HG03045 (cell line): ENCODE results near the gene APBB1.

Source experiments
- ATAC-seq: cut with Tn5 transposase; IDR thresholded peaks from one replicate; pipeline ENCODE4 v1.9.1; 2021; ENCODE audit warnings: mild to moderate bottlenecking, moderate library complexity; ENCODE audit not compliant: unreplicated experiment

The APBB1 gene

GRCh38 chr11:6418557-6419008 is 311 bp downstream of the APBB1 start:
- no peak for ATAC-seq

- ATAC-seq: no peak
Observed at GRCh38 chr11:6417907-6418556, 862 bp downstream of the APBB1 start.

- ATAC-seq: no peak
Observed at GRCh38 chr11:6415797-6416196, 3.1 kb downstream of the APBB1 start.

- no peak for ATAC-seq
Observed at GRCh38 chr11:6414874-6415328, 4.0 kb downstream of the APBB1 start.

- no peak for ATAC-seq
Observed at GRCh38 chr11:6413791-6414201, 5.1 kb downstream of the APBB1 start.

- no peak for ATAC-seq
Observed at GRCh38 chr11:6411594-6412031, 7.3 kb downstream of the APBB1 start.

- ATAC-seq: no peak
Observed at GRCh38 chr11:6410695-6411430, 8.0 kb downstream of the APBB1 start.

GRCh38 chr11:6406370-6406769 is 12.5 kb downstream of the APBB1 start:
- no peak for ATAC-seq

- no peak for ATAC-seq
Observed at GRCh38 chr11:6405846-6406245, 13.0 kb downstream of the APBB1 start.

- ATAC-seq: no peak
Observed at GRCh38 chr11:6405052-6405667, 13.7 kb downstream of the APBB1 start.

- no peak for ATAC-seq
Observed at GRCh38 chr11:6404342-6405051, 14.4 kb downstream of the APBB1 start.

GRCh38 chr11:6403539-6403938 is 15.4 kb downstream of the APBB1 start:
- no peak for ATAC-seq

GRCh38 chr11:6402561-6402981 is 16.3 kb downstream of the APBB1 start:
- ATAC-seq: peak; percentile 92

- peak; percentile 38 for ATAC-seq
Observed at GRCh38 chr11:6402061-6402470, 16.8 kb downstream of the APBB1 start.

- ATAC-seq: no peak
Observed at GRCh38 chr11:6401464-6401863, 17.4 kb downstream of the APBB1 start.

- ATAC-seq: no peak
Observed at GRCh38 chr11:6400431-6401345, 18.2 kb downstream of the APBB1 start.

GRCh38 chr11:6397636-6398035 is 21.3 kb downstream of the APBB1 start:
- ATAC-seq: no peak

GRCh38 chr11:6397156-6397555 is 21.7 kb downstream of the APBB1 start:
- no peak for ATAC-seq

- ATAC-seq: no peak
Observed at GRCh38 chr11:6395470-6396060, 23.3 kb downstream of the APBB1 start.
